ENCODE measurements around the gene MAFG. TPM values are rescaled to one million over a fixed set of nuclear protein-coding genes. Genes with fewer than 3 reads are reported as not detected.

Gene MAFG
- polyA plus RNA-seq, 1 donor from 2014 or later = 11.8 TPM

- Histone ChIP-seq H3K36me3 (ENCODE audit: insufficient read depth, low read length) (no peaks in the 10 kb centered on the region), H3K4me2 (ENCODE audit: low read length) (no peak overlapping the region), H3K27ac (ENCODE audit: low read length) (no peak overlapping the region)
Observed at GRCh38 chr17:81891303-81891552, 36.3 kb downstream of the MAFG start.

DNA sequence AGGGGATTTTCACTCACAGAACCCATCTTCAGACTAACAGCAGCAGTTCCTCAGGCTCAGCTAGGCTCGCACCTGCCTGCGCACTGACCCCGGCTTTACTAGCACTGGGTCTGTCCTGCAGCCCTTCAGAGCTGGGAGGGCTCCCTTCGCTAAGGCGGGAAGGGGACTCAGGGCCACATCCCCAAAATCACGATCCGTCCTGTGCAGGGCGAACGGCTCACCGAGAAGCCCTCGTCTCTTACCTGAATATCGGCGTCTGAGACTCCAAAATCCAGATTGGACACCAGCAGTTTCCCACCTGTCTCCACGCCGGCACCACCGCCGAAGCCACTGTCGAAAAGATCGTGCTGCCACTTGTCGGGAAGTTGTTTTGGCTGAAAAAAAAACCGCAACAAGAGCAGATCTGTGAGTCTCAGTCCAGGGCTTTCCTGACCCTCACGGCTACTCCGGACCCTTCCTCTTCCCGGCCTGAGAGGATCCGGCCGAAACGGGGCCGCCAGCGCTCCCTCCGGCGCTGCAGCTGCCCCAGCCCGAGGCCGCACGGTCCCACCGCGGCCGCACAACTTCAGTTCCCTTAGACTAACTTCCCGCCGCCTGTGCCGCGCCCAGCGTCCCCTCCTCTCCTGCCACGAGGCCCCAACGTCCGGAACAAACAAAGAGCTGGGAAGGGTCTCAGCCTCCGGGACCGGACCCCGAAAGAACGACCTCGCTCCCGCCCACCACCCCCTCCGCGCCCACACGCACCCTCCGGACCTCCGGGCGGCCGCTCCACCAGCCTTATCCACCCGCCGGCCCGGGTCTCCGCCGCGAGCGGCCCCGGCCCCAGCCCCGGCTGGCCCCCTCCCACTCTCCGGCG, 36.9 kb downstream of the MAFG start:
- no peaks in the 10 kb centered on the region for H3F3A ChIP-seq (ENCODE audit: insufficient read depth, low read length, poor library complexity, severe bottlenecking)
- no peaks in the 10 kb centered on the region for H3K9me3 ChIP-seq (ENCODE audit: low read length)
- peak overlapping the region; percentile 74 for H3K9ac ChIP-seq (ENCODE audit: low read length)
- no peaks in the 10 kb centered on the region for H4K20me1 ChIP-seq (ENCODE audit: insufficient read depth)
- peaks cover 13% of the 10 kb centered on the region for H3K79me2 ChIP-seq (replicated peaks; ENCODE audit: insufficient read depth, low read length)
- no peaks in the 10 kb centered on the region for H3K27me3 ChIP-seq (ENCODE audit: insufficient read depth, low read depth, low read length)
- TF ChIP-seq TAF1 (IDR thresholded peaks at IDR 0.05; ENCODE audit: low read depth) = no peak
- TF ChIP-seq REST (IDR thresholded peaks at IDR 0.05; ENCODE audit: borderline replicate concordance) = no peak
- TF ChIP-seq MXI1 (conservative IDR thresholded peaks at IDR 0.05; ENCODE audit: poor library complexity, severe bottlenecking) = no peak
- H3K4me3 ChIP-seq (ENCODE audit: low read length) = peak overlapping the region; percentile 88
- H2AFZ ChIP-seq (ENCODE audit: low read depth, low read length) = no peak overlapping the region
- peak overlapping the region; percentile 16 for H3K27ac ChIP-seq (ENCODE audit: low read length)
- H3K36me3 ChIP-seq (ENCODE audit: insufficient read depth, low read length) = no peaks in the 10 kb centered on the region
- no peaks in the 10 kb centered on the region for H3K9me2 ChIP-seq (ENCODE audit: insufficient read depth, low read length)
- peak overlapping the region; percentile 59 for H3K4me2 ChIP-seq (ENCODE audit: low read length)

More at GRCh38 chr17:81891303-81891552, 36.3 kb downstream of the MAFG start:
- peak overlapping the region; percentile 74 for H3K9ac ChIP-seq (ENCODE audit: low read length)
- no peak overlapping the region for H2AFZ ChIP-seq (ENCODE audit: low read depth, low read length)
- no peaks in the 10 kb centered on the region for H3K9me3 ChIP-seq (ENCODE audit: low read length)
- H3K27me3 ChIP-seq (ENCODE audit: insufficient read depth, low read depth, low read length) = no peaks in the 10 kb centered on the region
- H3F3A ChIP-seq (ENCODE audit: insufficient read depth, low read length, poor library complexity, severe bottlenecking) = no peaks in the 10 kb centered on the region
- H4K20me1 ChIP-seq (ENCODE audit: insufficient read depth) = no peaks in the 10 kb centered on the region
- H3K79me2 ChIP-seq (replicated peaks; ENCODE audit: insufficient read depth, low read length) = peaks cover 13% of the 10 kb centered on the region
- peak overlapping the region; percentile 88 for H3K4me3 ChIP-seq (ENCODE audit: low read length)
- TF ChIP-seq REST (IDR thresholded peaks at IDR 0.05; ENCODE audit: borderline replicate concordance) (no peak), POLR2AphosphoS5 (IDR thresholded peaks at IDR 0.05) (no peak), TAF1 (IDR thresholded peaks at IDR 0.05; ENCODE audit: low read depth) (no peak), EP300 (conservative IDR thresholded peaks at IDR 0.05; ENCODE audit: poor library complexity, severe bottlenecking) (no peak), SMC3 (conservative IDR thresholded peaks at IDR 0.05; ENCODE audit: poor library complexity) (no peak), EZH2 (IDR thresholded peaks at IDR 0.05; ENCODE audit: borderline replicate concordance, insufficient read depth, low read length, poor library complexity, severe bottlenecking) (no peak), RAD21 (conservative IDR thresholded peaks at IDR 0.05) (no peak), MXI1 (conservative IDR thresholded peaks at IDR 0.05; ENCODE audit: poor library complexity, severe bottlenecking) (no peak)
- TF ChIP-seq, protein P1, sequence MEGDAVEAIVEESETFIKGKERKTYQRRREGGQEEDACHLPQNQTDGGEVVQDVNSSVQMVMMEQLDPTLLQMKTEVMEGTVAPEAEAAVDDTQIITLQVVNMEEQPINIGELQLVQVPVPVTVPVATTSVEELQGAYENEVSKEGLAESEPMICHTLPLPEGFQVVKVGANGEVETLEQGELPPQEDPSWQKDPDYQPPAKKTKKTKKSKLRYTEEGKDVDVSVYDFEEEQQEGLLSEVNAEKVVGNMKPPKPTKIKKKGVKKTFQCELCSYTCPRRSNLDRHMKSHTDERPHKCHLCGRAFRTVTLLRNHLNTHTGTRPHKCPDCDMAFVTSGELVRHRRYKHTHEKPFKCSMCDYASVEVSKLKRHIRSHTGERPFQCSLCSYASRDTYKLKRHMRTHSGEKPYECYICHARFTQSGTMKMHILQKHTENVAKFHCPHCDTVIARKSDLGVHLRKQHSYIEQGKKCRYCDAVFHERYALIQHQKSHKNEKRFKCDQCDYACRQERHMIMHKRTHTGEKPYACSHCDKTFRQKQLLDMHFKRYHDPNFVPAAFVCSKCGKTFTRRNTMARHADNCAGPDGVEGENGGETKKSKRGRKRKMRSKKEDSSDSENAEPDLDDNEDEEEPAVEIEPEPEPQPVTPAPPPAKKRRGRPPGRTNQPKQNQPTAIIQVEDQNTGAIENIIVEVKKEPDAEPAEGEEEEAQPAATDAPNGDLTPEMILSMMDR (IDR thresholded peaks at IDR 0.05; ENCODE audit: poor library complexity, severe bottlenecking) = no peak
- no peaks in the 10 kb centered on the region for H3K9me2 ChIP-seq (ENCODE audit: insufficient read depth, low read length)
